Left renal pelvis (tissue), 4 donors: Measurements from ENCODE around the gene PLPP2. TPM values are rescaled to one million over a fixed set of nuclear protein-coding genes. Genes with fewer than 3 reads are reported as not detected.
A peak's percentile ranks its signal among the peaks of the same experiment; 100 is the strongest.

Experiments
- DNase-seq, 4 donors: peaks; one replicate each; pipeline ENCODE4 v3.0.0-alpha.2; 2013; ENCODE audit warnings: low read depth in 4 of 4, low spot score in 3 of 4
- polyA plus RNA-seq, 4 donors: library from polyadenylated mRNA; unstranded; fragments of 120-200 nt; gene quantifications; one replicate each; pipeline ENCODE4 v1.2.1, GENCODE V29; 2013; ENCODE audit not compliant: insufficient read length in 4 of 4

The PLPP2 gene
- polyA plus RNA-seq, 4 donors = 1.2 to 4.4 (median 3.0) TPM

DNA sequence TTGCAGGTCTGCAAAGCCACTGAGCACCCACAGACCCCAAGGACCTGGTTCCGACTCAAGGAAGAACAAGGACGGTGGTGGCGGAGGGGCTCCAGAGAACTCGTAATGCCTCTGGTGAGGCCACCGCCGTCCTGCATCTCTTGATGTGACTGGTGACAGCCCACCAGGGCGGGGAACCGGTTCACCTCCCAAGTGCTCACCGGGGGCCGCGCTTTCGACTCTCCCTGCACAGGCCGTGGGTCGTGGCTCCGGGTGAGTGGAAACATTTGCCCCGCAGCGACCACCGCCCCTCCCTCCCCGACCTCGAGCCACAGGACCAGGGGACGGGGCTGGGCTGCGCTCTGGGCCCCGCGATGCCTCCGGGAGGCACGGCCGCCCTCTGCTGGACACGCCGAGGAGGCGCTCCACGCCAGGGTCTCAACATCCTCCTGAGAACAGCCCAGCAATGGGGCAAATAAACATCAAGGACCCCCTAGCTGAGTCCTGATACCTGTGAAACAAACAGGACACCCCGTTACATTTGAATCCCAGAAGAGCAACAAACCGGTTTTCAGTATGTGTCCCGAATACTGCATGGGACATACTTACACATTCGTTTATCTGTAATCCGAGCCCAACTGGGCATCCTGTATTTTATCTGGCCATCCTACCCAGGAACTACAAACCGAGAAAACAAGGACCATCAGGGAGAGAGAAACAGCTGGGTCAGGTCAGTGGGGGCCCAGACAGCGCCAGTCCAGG is 3.9 kb upstream of the PLPP2 start:
- DNase-seq = no peak

DNA sequence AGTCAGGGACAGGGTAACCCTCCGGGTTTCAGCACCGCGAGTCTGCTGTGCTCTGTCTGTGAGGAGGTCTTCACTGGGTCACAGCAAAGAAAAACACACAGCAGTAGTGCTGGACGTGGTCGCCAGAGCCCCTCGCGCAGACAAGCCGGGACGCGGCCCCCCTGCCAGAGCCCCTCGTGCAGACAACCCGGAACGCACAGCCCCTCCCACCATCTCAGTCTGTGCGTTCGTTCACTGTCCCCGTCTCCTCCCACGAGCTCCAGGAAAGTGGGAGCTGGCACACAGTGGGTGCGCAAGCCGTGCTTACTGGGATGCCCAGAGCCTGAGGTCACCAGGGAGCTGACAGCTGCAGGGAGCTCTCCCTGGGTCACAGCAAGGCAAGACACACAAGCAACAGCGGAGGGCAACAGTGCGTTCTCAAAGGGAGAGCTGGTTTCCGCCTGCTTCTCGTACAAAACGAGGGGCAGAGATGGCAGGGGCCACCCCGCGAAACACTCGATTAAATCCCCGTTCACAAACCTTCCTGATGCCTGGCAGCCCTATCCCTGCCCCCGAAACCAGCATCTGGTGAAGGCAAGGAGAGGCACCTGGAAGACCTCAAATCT is 3.2 kb upstream of the PLPP2 start:
- DNase-seq = no peak

DNA sequence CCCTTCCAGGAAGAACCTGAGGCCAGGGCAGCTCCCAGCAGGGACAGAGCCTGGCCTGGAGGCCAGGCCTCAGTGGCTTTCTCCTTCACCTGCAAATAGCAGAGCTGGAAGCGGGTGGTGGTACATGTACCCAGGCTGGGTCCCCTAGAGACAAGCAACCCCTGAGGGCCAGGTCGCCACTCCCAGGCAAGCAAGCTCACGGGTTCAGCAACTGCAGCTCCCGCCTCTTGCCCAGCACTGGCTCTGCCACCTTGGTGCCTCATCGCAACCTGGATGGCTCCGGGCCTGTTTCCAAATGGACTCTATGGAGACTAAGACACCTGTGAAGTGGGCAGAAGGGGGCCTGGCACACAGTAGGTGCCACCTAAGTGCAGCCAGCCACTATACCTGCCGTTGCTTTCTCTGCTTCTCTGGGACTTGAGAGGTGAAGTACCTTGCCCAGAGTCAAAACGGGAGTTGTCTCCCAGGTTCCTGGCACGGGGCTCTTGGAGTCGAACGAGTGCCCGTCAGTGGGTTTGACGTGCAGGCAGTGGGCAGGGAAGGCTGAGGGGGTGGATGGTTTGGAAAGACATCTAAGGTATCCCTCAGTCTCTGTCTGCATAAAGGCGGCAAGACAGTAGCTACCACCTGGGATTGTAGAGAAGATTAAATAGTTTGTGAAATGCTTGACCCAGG is 2.4 kb upstream of the PLPP2 start:
- no peak for DNase-seq

DNA sequence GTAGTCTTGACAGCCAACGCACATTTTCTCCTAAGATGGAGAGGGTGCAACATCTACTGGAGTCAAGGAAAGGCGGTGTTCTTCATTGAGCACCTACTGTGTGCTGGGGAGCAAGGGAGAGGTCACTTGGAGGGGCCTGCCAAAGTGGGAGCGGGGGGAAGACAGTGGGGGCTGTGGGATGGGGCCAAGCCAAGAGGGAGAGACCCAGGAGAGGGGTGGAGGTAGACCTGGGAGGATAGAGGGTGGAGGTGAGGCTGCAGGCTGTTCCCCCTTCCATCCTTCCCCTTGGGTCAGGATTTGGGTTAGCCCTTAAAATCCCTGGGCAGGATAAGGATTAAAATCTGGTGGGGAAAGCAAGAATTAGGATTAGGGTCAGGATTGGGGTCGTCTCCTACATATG is 1.7 kb upstream of the PLPP2 start:
- DNase-seq = no peak

DNA sequence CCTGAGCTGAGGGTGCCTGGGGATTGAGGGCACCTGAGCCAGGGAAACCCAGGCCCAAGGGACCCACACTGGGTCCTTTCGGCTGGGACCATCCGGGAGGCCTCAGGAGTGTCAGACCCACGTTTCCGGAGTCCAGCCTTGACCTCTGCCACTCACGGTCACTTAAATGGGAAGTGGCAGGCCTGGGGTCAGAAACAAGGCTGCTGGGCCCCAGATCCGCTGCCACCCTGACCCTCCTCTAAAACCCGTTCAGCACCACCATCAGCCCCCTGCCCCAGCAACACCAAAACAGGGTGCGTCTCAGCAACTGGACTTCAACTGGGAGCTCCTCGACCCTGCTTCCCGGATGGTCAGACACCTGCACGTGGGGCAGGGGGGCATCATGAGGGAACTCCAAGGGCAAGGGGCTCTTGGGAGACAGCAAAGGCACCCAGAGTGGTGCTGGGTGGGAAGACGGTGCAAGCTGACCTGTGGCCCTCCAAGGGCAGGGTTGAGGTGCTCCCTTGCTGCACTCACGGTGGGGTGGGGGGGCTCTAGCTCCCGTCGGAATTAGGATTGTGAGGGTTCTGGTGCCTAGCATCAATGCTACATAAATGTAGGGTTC is 1.2 kb upstream of the PLPP2 start:
- no peak for DNase-seq

DNA sequence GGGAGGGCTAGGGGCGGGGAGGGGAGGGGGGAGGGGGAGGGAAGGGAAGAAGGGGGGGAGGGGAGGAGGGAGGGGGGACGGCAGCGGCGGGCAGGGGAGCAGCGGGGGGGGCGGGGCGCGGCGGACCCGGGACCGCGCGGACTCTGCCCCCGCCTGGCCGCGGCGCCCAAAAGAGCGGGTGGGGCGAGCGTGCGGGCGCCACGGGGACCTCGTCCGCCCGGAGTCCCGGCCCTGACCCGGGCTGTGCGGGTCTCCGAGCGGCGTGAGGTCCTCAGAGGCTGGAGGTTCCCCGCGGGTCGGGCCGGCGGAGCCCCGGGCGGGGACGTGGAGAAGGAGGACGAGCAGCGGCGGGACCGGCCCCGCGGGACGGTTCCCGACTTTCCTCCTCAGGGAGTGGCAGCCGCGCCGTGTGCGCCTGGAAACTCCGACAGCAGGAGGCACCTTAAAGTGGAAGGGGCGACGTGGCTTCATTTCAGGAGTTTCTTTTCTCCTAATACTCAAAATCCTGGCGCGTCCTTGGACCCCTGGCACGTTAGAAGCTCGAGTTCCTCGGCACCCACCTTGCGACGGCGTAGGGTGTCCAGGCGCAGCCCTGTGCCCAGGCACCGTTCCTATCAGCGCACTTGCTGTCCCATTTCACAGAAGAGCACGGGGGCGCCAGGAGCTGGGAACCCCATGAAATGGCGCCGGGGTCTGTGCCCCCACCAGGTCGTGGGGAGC is 518 bp upstream of the PLPP2 start:
- no peak for DNase-seq

DNA sequence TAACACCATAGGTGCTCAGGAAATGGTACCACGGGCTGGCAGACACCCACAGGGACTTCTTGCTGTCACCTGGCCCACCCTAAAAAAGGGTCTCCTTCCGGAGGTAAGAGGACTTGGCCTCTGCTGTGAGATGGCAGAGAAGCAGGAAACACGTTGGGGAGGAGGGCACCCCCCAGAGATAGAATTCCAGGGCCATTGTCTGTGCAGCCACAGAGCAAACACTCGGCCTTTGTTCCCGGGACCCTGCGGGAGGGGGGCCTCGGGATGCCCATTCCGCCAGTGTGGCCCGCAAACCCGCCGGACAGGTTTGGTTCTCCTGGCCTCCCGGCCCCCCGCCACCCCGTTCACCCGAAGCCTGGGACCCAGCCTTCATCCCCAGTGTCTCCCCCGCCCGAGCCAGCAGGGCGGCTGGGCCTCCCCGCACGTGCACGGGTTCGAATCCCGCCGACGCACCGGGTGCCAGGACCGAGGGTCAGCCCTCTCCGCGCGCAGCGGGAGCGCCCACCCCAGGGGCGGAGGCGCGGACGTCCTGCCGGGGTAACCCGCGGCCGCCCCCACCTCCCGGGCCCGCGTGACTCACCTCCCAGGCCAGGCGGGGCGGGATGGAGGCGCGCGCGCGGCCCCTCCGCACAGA is 714 bp downstream of the PLPP2 start:
- no peak for DNase-seq

DNA sequence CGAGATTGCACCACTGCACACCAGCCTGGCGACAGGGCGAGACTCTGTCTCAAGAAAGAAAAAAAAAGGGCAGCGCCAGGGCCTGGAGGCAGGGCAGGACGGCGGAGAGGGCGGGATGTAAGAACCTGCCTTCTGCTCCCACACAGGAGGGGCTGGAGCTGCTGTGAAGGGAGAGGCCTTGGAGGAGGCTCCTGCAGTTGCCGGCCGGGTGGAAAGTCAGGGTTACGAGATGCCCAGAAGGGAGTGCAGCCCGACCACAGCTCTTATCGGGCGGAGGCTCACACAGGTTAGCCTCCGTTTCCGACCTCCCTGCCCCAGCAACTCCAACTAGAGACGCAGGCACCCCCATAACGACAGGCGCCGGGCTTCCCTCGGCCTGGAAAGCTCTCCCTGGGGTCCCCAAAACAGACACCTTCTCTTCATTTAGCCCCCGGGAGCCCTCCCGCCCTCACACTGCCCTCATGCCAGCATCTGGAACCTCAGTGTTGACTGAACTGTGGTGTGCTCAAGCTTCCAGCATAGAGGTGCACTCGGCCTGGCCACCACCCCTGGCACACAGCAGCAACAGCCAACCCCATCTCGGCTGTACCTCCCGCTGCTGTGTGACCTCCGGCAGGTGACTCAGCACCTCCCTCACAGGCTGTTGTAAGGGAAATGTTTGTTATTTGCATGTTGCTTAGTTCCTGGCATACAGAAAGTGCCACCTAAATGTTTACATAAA is 1.4 kb downstream of the PLPP2 start:
- DNase-seq = no peak

DNA sequence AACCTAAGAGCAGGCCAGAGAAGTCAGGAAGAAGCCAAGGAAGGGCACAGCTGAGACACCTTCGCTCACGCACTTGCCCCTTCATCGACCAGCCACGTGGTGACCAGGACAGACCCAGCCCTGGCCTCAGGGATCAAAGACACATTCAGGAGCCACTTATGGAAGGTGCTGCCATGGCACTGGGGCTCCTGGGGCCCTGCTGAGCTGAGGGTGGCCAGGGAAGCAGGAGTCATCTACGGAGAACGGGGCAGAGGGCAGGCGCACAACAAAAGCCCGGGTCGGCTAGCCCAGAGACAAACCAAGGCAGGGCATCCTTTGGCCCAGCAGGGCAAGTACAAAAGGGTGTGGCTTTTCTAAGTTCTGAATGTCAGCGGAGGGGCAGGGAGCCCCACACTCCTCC is 2.3 kb downstream of the PLPP2 start:
- DNase-seq = no peak

DNA sequence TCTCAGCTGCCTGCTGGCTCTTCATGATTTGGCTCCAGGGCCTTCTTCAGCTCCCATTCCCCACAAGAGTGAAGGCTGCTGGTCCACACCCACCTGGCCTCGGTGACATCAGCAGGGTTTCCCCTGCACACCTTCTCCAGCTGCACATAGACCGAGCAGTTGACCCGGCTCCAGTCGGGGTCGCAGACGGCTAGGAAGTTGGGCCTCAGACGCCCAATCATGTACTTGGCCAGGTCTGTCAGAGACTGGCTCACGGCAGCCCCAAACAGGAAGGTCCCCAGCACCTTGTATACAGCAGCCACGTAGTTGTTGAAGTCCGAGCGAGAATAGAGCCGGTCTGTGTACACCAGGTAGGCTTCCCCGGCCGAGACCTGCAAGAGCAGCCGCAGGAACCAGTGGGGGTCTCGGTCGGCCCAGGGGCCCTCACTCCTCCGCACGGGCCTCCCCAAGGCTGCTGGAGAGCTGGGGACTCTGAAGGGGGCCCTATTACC is 3.8 kb downstream of the PLPP2 start:
- DNase-seq = no peak

DNA sequence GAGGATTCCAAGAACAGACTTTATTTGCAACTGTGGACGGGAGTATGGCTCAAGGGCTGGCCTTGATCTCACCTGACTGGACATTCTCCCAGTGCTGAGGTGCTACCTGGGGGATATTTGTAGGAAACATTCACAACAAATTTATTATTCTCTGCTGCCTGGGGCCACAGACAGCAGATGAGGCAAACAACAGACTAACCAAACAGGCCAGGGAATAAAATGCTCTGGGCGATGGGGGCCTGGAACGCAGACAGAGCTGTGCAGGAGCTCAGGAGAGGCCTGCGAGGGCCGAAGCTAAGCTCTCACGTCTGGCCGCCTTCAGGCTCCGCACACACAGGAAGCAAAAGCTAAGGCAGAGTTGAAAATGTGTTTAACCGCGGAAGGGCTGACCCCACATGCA is 7.8 kb downstream of the PLPP2 start:
- DNase-seq = no peak

DNA sequence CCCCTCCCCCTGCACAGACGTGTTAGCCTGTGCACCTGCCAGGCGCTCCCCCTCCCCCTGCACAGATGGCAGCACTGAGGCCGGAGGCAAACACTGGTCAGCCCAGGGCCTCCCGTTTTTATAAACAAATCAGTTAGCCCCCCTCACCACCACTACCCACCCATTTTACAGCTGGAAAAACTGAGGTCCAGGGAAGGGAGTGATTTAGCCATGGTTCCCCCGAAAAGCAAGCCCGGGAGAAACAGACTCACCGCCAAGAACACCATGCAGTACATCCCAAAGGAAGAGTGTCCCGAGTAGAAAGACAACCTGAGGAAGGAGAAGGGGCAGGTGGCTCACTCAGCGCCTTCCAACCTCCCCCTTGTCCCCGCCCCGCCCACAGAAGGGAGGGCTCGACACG is 8.7 kb downstream of the PLPP2 start:
- no peak for DNase-seq

DNA sequence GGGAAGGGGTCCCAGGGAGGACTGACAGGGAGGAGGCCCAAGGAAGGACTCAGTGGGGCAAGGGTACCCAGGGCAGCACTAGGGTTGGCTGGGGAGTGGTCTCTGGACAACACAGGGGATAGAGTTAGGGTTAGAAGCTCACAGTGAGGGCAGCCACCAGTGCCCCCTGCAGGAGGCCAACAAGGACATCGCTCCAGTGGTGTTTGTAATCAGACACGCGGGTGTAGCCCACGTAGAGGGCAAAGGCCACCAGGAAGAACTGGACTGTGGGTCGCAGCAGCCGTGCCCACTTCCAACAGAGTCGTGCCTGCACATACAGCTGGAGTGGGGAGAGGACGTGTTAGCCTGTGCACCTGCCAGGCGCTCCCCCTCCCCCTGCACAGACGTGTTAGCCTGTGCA is 9.2 kb downstream of the PLPP2 start:
- DNase-seq = no peak

DNA sequence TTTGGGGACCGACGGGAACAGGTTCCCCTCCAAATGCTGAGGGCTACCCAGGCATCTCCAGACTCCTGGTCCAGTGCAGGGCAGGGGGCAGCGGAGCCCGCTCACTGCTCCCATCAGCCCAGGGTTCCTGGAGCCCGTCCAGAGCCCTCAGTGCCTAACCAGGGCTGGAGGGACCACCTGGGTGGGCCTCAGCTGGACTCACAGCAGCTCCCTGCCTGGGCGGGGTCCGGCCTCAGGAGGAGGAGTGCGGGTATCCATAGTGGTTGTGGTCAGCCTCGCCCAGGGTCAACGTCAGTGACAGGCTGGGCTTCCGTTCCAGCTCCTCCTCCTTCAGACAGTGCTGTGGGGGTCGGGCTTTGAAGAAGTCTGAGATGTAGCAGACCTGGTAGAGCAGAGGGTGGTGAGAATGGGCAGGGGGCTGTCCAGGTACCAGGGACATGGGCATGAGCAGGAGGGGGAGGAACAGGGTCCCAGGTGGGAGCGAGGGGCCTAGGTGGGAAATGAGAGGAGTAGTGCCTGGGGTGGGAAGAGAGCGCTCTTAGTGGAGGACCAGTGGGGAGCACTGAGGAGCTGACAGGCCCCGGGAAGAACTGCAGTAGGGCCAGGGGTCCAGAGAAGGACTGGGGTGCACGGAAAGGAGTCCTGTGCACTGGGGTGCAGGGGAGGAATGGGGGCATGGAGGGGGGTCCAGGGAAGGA is 9.9 kb downstream of the PLPP2 start:
- DNase-seq = no peak

DNA sequence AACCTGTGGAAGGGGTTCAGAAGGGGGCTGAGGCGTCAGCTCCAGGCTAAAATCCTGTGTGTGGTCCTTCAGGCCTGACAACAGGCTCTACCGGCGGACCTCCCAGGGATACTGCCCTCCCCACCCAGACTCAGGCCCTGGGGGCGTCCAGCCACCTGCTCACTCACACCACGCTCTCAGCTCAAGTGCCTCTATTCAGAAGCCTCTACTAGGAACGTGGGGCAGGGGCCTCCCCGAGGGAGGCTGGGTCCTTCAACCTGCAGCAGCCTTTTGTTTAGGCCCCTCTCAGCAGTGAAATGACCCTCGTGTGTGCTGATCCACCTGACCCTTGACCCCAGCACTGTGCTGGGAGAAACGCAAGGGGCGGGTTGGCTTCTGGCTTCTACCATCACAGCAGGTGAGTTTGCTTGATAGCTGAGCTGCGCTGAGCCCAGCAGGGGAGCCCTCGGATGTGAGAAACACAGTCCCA is 10.6 kb downstream of the PLPP2 start:
- DNase-seq = no peak

DNA sequence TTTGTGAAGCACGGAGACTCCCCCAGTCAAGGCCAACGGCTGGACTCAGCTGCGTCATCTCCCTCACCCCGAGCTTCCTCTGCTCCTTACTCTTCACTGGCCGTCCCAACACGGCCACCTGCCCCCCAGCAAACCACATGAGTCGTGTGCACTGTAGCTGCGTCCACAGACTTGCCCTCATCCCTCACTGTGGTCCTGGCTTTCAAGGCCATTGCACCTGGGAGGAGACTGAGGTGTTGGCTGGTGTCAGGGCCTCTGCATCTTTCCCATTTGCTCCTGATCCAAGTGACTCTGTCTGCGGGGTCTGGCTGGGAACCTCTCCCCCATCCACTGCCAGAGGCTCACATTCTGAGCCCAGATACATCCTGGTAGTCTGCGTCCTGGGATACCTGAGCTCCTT is 11.5 kb downstream of the PLPP2 start:
- no peak for DNase-seq

DNA sequence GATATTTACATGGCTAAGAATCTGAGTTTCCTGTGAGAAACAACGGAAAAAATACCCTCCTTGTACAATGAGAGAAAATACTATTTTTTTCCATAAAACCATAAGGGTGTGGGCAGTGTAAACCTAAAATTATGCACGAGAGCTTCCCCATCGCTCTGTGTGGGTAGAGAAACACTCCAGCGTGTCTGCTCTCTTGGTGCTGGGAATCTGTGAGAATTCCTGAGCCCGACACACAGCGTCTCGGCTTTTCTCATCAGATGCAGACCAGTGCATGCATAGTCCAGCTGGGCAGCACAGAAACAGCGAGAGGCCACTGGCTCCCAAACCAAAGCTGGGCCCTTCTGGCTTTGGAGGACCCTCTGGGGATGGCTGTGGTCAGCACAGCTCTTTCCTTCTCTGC is 12.0 kb downstream of the PLPP2 start:
- no peak for DNase-seq

DNA sequence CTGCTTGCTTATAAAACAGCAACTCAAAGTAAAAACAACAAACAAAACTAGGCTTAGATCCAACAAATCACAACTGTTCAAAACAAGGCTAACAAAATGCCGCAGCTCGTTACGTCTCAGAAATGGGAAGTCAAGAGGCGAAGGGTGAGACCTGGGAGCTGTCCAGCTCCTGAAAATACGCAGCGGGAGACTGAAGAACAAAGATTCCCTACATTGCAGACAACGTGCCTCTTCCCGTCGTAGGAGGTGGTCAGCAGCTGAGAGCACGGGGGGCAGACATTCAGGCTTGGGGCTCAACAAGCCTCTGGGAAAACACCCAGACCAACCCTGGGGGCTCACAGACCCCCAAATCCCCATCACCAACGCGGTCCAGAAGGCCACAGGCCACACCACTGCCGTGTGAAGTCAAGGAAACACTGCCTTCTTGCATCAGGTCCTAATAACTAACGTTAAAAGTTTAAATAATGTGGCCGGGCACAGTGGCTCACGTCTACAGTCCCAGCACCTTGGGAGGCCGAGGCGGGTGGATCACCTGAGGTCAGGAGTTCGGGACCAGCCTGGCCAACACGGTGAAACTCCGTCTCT is 13.5 kb downstream of the PLPP2 start:
- DNase-seq = peak in 3 of 4 donors; percentile 53 to 65 (median 63)

DNA sequence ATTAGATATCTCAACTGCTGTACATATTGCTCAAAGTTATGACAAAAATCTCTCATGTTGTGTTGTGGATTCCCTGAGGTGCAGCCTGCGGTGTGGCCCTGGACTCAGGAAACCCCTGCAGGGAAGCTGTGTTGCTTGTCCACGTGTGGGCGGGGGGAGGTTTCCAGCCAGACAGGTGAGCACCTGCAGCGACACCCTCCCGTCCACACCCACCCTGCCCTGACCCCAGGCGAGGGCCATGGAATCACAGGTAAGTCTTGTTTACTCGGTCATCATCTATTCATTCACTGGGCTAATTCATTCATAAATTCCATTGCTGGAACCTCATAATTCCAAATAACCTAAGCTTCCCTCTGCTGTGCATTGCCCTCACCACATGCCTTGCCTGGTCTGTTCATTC is 14.1 kb downstream of the PLPP2 start:
- no peak for DNase-seq
